GM12891 (cell line): ENCODE data around the gene KAZN.

Experiments used
- PAX5 ChIP-seq: IDR thresholded peaks from 2 replicates; pipeline ENCODE4 v1.6.1; 2011; ENCODE audit warnings: low read length, moderate library complexity, mild to moderate bottlenecking; ENCODE audit not compliant: insufficient read depth, severe bottlenecking
- POLR2A ChIP-seq: IDR thresholded peaks from 2 replicates; pipeline ENCODE4 v1.6.1; 2011; ENCODE audit warnings: low read depth, low read length, control low read depth
- POLR2AphosphoS5 ChIP-seq: IDR thresholded peaks from 2 replicates; pipeline ENCODE4 v1.6.1; 2011; ENCODE audit warnings: low read depth, low read length, control low read depth
- TAF1 ChIP-seq: IDR thresholded peaks from 2 replicates; pipeline ENCODE4 v1.6.1; 2011; ENCODE audit warnings: low read depth, low read length, control low read depth

GRCh38 chr1:15057834-15058233, 459.3 kb downstream of the KAZN start:
- no peak for TF ChIP-seq POLR2AphosphoS5
- TF ChIP-seq TAF1: no peak
- no peak for TF ChIP-seq POLR2A
- no peak for TF ChIP-seq PAX5
